HG03280 (cell line): ENCODE data around the gene CMAS.

Experiments used
- ATAC-seq: cut with Tn5 transposase; IDR thresholded peaks from one replicate; pipeline ENCODE4 v1.9.1; 2021; ENCODE audit warnings: mild to moderate bottlenecking, moderate library complexity; ENCODE audit not compliant: unreplicated experiment

CMAS gene

GRCh38 chr12:22105542-22105941, 59.5 kb downstream of the CMAS start:
- no peak for ATAC-seq

- ATAC-seq = no peak
These were observed 64.2 kb downstream of the CMAS start for GRCh38 chr12:22110176-22110575.
